NT2/D1 (cell line): ENCODE measurements around the gene MRPL42.
"Not testable (repeated sequence)": the region's sequence is repeated elsewhere in the genome, so short reads cannot be mapped to it uniquely, and the experiment has no call there.

Source experiments
- SUZ12 ChIP-seq: IDR thresholded peaks from 2 replicates; pipeline ENCODE4 v1.6.1; 2011; ENCODE audit not compliant: insufficient read length, insufficient read depth; ENCODE audit errors: extremely low read depth
- YY1 ChIP-seq: IDR thresholded peaks from 2 replicates; pipeline ENCODE4 v1.6.1; 2011; ENCODE audit not compliant: insufficient read length, insufficient read depth
- ZNF274 ChIP-seq: IDR thresholded peaks from 2 replicates; pipeline ENCODE4 v1.6.1; 2011; ENCODE audit warnings: mild to moderate bottlenecking, low read depth, low read length

GRCh38 chr12:93557879-93558278 is 90.6 kb downstream of the MRPL42 start:
- TF ChIP-seq SUZ12, ZNF274, YY1: not testable (repeated sequence)
